Measurements from ENCODE around the gene SEC22A. TPM values are rescaled to one million over a fixed set of nuclear protein-coding genes. Genes with fewer than 3 reads are reported as not detected.

Gene SEC22A
- total RNA-seq = 90.6 TPM

DNA sequence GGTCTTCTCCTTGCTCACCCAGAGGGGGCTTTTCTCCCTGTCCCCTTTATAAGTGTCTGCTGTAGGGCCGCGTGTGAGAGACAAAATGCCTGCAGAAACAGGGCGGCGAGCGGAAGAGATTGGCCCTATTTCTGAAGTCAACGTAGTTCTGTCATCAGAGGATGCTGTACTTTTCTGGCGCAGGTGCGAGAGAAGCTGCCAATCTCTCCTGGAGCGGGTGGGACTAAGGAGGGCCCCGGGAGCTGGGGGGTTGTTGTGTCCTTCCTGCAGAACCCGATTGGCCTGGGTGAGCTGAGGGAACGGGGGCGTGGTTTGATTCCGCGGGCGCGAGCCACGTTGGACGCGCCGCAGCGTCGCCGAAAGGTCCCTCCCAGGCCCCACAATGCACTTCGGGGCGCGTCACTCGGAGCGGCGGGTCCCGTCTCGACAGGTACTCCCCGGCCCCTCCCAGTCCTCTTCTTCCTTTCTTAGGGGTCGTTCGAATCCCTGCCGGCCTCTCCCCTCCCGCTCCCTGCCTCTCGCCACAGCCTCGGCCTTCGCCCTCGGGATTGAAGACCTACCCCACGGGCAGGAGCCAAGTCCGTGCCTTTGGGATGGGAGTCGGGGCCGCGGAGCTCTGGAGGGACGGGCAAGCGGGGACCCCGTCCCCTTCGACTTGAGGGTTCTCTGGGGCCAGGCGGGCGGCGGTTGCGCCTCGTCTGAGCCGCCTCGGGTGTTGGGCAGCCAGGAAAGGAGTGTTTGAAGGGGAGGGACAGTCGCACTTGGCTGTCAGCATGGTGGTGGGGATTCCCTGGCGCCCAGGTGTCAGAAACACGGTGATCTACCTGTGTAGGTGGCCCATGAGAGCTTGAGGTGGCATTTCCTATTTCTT, at the start of gene SEC22A:
TSS of gene SEC22A (plus strand) at position 387 of the 871 bp plus-strand sequence. CDS start 7,275 bp downstream, outside the sequence.

Other genes starting within 250 kb of the SEC22A start
- 33.2 TPM for gene SEMA5B, start 174.2 kb upstream of the SEC22A start, total RNA-seq
- 52.9 TPM for gene PDIA5, start 134.9 kb upstream of the SEC22A start, total RNA-seq
- gene ADCY5, start 247.1 kb downstream of the SEC22A start, total RNA-seq = 11.8 TPM